Measurements from ENCODE around the gene TPX2. TPM values are rescaled to one million over a fixed set of nuclear protein-coding genes. Genes with fewer than 3 reads are reported as not detected.

TPX2 gene
- total RNA-seq, 1 donor from 2014 or later = 22.6 TPM

DNA sequence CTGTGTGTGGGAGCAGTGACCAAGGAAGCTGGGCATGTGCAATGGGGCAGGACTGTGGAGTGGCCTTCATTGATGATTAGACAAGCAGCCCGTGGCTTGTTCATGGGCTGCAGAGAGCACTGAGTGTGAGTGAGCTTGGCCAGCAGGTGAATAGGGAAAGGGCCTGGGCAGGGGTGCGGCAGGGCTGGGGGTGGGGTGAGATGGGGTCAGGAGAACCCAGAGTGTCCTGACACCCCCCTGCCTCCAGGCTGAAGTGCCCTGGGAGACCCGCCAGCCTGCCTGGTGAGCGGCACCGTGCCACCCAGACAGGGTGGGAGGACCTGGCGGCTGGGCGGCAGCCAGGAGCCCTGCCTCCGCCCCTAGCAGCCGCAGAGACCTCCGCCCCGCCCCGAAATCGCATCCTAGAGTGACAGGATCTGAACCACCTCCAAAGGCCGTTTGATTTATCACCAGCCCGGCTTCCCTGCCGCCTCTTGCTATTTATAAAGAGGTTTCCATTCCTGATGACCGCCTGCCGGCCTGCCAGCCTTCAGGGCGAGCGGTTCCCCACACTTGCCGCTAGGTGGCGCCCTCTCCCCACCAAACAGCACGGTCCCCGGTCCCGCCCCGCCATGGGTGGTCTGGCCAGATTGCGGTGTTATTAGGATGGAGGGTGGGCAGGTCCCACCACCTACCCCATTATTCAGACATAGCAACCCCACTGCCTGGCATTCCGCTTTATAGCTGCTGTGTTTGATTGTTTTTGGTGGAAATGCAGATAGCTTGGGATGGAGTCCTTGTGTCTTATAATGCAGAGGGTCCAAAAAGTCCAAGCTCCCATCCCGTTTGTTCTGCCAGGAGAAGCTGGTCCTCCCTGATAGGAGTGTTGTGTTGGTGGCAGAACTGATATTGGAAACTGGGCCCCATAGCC, 83.6 kb downstream of the TPX2 start:
- no peaks in the 10 kb centered on the region for H3K27me3 Mint-ChIP-seq (ENCODE audit: unreplicated experiment)
- H3K9me3 Mint-ChIP-seq (ENCODE audit: unreplicated experiment) = no peaks in the 10 kb centered on the region
- H3K27ac Mint-ChIP-seq (ENCODE audit: unreplicated experiment) = no peak overlapping the region
- no peaks in the 10 kb centered on the region for H3K36me3 Mint-ChIP-seq (ENCODE audit: unreplicated experiment)
- no peak overlapping the region for H3K4me3 Mint-ChIP-seq (ENCODE audit: unreplicated experiment)
- peaks cover 14% of the 10 kb centered on the region for H3K4me1 Mint-ChIP-seq (ENCODE audit: unreplicated experiment)
- peak; percentile 93 for DNase-seq (ENCODE audit: extremely low spot score, unreplicated experiment)
- TF ChIP-seq, protein P1, sequence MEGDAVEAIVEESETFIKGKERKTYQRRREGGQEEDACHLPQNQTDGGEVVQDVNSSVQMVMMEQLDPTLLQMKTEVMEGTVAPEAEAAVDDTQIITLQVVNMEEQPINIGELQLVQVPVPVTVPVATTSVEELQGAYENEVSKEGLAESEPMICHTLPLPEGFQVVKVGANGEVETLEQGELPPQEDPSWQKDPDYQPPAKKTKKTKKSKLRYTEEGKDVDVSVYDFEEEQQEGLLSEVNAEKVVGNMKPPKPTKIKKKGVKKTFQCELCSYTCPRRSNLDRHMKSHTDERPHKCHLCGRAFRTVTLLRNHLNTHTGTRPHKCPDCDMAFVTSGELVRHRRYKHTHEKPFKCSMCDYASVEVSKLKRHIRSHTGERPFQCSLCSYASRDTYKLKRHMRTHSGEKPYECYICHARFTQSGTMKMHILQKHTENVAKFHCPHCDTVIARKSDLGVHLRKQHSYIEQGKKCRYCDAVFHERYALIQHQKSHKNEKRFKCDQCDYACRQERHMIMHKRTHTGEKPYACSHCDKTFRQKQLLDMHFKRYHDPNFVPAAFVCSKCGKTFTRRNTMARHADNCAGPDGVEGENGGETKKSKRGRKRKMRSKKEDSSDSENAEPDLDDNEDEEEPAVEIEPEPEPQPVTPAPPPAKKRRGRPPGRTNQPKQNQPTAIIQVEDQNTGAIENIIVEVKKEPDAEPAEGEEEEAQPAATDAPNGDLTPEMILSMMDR (IDR thresholded peaks at IDR 0.05) = peak; percentile 99

DNA sequence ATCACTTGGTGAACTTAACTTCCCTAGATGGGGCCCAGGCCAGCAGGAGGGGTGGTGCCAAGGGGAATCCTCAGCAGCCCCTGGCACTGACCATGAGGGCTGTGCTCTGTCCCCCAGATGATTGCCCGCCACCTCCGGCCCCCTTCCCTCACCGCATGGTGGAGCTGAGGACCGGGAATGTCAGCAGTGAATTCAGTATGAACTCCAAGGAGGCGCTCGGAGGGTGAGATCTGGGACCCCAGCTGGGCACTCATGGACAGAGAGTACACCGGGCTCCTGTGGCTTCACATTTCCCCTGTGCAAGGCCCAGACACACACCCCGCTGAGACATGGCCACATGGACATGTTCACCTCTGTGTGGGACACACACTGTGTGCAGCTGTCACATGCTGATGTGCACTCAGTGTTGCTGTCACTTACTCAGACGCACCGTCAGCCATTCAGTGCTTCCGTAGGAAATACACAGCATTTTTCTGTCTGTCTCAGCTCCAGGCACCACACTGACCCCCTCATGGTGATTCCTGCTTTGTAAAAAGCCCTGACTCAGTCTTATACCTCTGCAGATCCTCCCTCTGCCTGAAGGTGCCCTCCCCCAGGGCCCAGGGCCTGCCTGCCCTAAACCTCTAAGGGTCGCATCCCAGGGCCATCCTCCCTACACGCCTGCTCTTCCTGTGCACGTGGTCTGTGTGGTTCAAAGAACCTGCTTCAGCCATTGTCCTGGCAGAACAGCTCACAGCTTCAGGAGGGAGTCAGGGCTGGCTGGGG, 84.5 kb downstream of the TPX2 start:
- no peak for DNase-seq (ENCODE audit: extremely low spot score, unreplicated experiment)
- no peak overlapping the region for H3K27ac Mint-ChIP-seq (ENCODE audit: unreplicated experiment)

DNA sequence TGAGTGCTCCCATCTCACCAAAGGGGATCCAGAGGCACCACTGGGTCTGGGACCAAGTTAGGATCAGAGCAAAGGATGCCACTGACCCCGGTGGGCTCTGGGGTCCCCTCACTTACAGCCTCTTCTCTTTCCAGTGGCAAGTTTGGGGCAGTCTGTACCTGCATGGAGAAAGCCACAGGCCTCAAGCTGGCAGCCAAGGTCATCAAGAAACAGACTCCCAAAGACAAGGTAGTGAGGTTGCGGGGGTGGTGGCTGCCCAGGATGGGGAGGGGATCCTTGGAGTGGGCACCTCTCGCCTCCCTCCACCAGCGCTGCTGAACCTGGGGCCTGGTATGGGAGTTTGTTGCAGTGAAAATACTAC, 85.0 kb downstream of the TPX2 start:
- H3K4me3 Mint-ChIP-seq (ENCODE audit: unreplicated experiment) = no peak overlapping the region
- DNase-seq (ENCODE audit: extremely low spot score, unreplicated experiment) = no peak

More for the DNA sequence above, 84.5 kb downstream of the TPX2 start:
- H3K36me3 Mint-ChIP-seq (ENCODE audit: unreplicated experiment) = no peaks in the 10 kb centered on the region
- H3K9me3 Mint-ChIP-seq (ENCODE audit: unreplicated experiment) = no peaks in the 10 kb centered on the region
- TF ChIP-seq, protein P1 (IDR thresholded peaks at IDR 0.05) = no peak
- H3K27me3 Mint-ChIP-seq (ENCODE audit: unreplicated experiment) = no peaks in the 10 kb centered on the region
- peaks cover 14% of the 10 kb centered on the region for H3K4me1 Mint-ChIP-seq (ENCODE audit: unreplicated experiment)
- H3K4me3 Mint-ChIP-seq (ENCODE audit: unreplicated experiment) = no peak overlapping the region

DNA sequence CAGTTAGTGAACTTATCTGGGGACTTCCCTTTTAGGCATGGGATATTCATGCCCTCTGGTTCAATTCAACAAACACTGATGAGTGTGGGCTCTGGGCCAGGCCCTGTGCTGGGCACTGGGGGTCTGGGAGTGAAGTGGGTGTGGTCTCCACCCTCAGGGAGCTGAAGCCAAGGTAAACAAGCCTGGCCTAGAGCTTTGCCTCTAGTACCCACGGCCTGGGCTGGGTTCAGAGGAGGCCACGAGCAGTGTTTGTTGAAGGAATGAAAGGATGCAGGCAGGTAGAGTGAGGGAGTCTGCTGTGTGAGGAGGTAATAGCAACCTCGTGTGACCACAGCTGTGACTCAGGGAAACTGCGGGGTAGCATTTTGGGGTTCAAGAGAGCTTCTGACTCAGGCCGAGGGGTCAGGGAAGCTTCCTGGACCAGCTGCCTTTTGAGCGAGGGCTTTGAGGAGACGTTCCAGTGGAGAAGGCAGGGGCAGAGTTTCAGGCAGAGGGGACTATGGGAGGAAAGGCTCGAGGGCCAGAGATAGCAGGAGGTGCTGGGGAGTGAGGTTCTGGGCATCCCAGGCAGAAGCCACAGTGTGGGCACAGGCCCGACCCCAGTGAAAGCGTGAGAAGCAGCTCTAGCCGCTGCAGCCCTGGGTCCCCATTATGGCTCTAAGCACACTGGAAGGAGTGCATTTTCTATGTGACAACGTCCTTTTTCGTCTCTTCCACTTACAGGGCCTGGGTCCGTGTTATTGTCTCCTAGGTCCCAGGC, 85.6 kb downstream of the TPX2 start:
- H3K36me3 Mint-ChIP-seq (ENCODE audit: unreplicated experiment) = no peaks in the 10 kb centered on the region
- TF ChIP-seq, protein P1 (IDR thresholded peaks at IDR 0.05) = no peak
- DNase-seq (ENCODE audit: extremely low spot score, unreplicated experiment) = no peak
- no peaks in the 10 kb centered on the region for H3K9me3 Mint-ChIP-seq (ENCODE audit: unreplicated experiment)
- no peak overlapping the region for H3K4me3 Mint-ChIP-seq (ENCODE audit: unreplicated experiment)
- peaks cover 14% of the 10 kb centered on the region for H3K4me1 Mint-ChIP-seq (ENCODE audit: unreplicated experiment)
- no peak overlapping the region for H3K27ac Mint-ChIP-seq (ENCODE audit: unreplicated experiment)
- H3K27me3 Mint-ChIP-seq (ENCODE audit: unreplicated experiment) = no peaks in the 10 kb centered on the region

More for the DNA sequence above, 85.0 kb downstream of the TPX2 start:
- TF ChIP-seq, protein P1 (IDR thresholded peaks at IDR 0.05) = no peak
- H3K27ac Mint-ChIP-seq (ENCODE audit: unreplicated experiment) = no peak overlapping the region
- H3K4me1 Mint-ChIP-seq (ENCODE audit: unreplicated experiment) = peaks cover 14% of the 10 kb centered on the region
- H3K9me3 Mint-ChIP-seq (ENCODE audit: unreplicated experiment) = no peaks in the 10 kb centered on the region
- H3K36me3 Mint-ChIP-seq (ENCODE audit: unreplicated experiment) = no peaks in the 10 kb centered on the region
- no peaks in the 10 kb centered on the region for H3K27me3 Mint-ChIP-seq (ENCODE audit: unreplicated experiment)

Data from osteocyte (in vitro differentiated cells).